Measurements from ENCODE around the gene PLG. TPM values are rescaled to one million over a fixed set of nuclear protein-coding genes. Genes with fewer than 3 reads are reported as not detected.

Gene PLG
- total RNA-seq, 1 experiment from 2014 or later: 0.72 TPM

GRCh38 chr6:160685762-160686450 lies 16.1 kb upstream of the PLG start:
- peak overlapping the region; percentile 31; the same call in 1 of the 2 replicates for H3K4me3 Mint-ChIP-seq
- POLR2A ChIA-PET: no interaction called here
- no peak for DNase-seq (ENCODE audit: low spot score)
- peaks cover 6% of the 10 kb centered on the region for H3K4me1 Mint-ChIP-seq
- TF ChIP-seq TEAD1 (CRISPR knock-in tag; IDR thresholded peaks at IDR 0.05): no peak
- H3K36me3 Mint-ChIP-seq: peaks cover 12% of the 10 kb centered on the region
- H3K9me3 Mint-ChIP-seq: peaks cover 24% of the 10 kb centered on the region
- H3K27ac Mint-ChIP-seq: peak overlapping the region; percentile 68; the same call in 1 of the 2 replicates
- H3K27me3 Mint-ChIP-seq (ENCODE audit: low read depth): peaks cover 2% of the 10 kb centered on the region; the same call in 1 of the 2 replicates
- no peak for ATAC-seq
- CTCF ChIA-PET: no interaction called here

- DNase-seq (ENCODE audit: low spot score): no peak
- no peak overlapping the region for H3K27ac Mint-ChIP-seq
- H3K9me3 Mint-ChIP-seq: peaks cover 34% of the 10 kb centered on the region
- POLR2A ChIA-PET: no interaction called here
- CTCF ChIA-PET: no interaction called here
- ATAC-seq: no peak
- peaks cover 13% of the 10 kb centered on the region for H3K36me3 Mint-ChIP-seq
- no peak overlapping the region for H3K4me3 Mint-ChIP-seq
- TF ChIP-seq MXD4 (CRISPR knock-in tag; IDR thresholded peaks at IDR 0.05; ENCODE audit: borderline replicate concordance): no peak
- TF ChIP-seq ZNF671 (CRISPR knock-in tag; IDR thresholded peaks at IDR 0.05): no peak
- no peak for TF ChIP-seq ZNF138 (CRISPR knock-in tag; conservative IDR thresholded peaks at IDR 0.05)
- no peak for TF ChIP-seq ZNF532 (CRISPR knock-in tag; IDR thresholded peaks at IDR 0.05; ENCODE audit: borderline replicate concordance)
- no peak for TF ChIP-seq ARID4B (CRISPR knock-in tag; IDR thresholded peaks at IDR 0.05; ENCODE audit: borderline replicate concordance)
- TF ChIP-seq ZNF425 (CRISPR knock-in tag; conservative IDR thresholded peaks at IDR 0.05): no peak
- no peak for TF ChIP-seq CREM (CRISPR knock-in tag; IDR thresholded peaks at IDR 0.05)
- TF ChIP-seq ZSCAN18 (CRISPR knock-in tag; IDR thresholded peaks at IDR 0.05): no peak
- peaks cover 4% of the 10 kb centered on the region for H3K4me1 Mint-ChIP-seq
- peaks cover 5% of the 10 kb centered on the region for H3K27me3 Mint-ChIP-seq (ENCODE audit: low read depth)
These were observed 11.6 kb upstream of the PLG start for GRCh38 chr6:160690458-160690857.
